Panc1 (cell line): ENCODE measurements around the gene CACNA1G.

ENCODE experiments used
- POLR2AphosphoS5 ChIP-seq: IDR thresholded peaks from 2 replicates; pipeline ENCODE4 v1.6.1; 2012; ENCODE audit warnings: mild to moderate bottlenecking, low read depth, low read length, moderate library complexity
- REST ChIP-seq, 2 experiments: IDR thresholded peaks; 2 replicates each; pipeline ENCODE4 v1.6.1; 2011 to 2012; ENCODE audit warnings: low read depth in 2 of 2, control low read depth in 1 of 2, low read length in 1 of 2, mild to moderate bottlenecking in 1 of 2, moderate library complexity in 1 of 2; ENCODE audit not compliant: insufficient read depth in 1 of 2
- SIN3A ChIP-seq: IDR thresholded peaks from 2 replicates; pipeline ENCODE4 v1.6.1; 2012; ENCODE audit warnings: low read depth, mild to moderate bottlenecking, low read length, moderate library complexity, borderline replicate concordance; ENCODE audit not compliant: insufficient read depth
- TCF7L2 ChIP-seq: IDR thresholded peaks from 2 replicates; pipeline ENCODE4 v1.6.1; 2011; ENCODE audit warnings: mild to moderate bottlenecking, low read depth, low read length, inconsistent platforms
- TF ChIP-seq, protein P1 (sequence below): fragments of 450-650 bp; IDR thresholded peaks from 2 replicates; pipeline ENCODE4 v1.5.1; 2017; ENCODE audit warnings: mild to moderate bottlenecking

- TF ChIP-seq, protein P1, sequence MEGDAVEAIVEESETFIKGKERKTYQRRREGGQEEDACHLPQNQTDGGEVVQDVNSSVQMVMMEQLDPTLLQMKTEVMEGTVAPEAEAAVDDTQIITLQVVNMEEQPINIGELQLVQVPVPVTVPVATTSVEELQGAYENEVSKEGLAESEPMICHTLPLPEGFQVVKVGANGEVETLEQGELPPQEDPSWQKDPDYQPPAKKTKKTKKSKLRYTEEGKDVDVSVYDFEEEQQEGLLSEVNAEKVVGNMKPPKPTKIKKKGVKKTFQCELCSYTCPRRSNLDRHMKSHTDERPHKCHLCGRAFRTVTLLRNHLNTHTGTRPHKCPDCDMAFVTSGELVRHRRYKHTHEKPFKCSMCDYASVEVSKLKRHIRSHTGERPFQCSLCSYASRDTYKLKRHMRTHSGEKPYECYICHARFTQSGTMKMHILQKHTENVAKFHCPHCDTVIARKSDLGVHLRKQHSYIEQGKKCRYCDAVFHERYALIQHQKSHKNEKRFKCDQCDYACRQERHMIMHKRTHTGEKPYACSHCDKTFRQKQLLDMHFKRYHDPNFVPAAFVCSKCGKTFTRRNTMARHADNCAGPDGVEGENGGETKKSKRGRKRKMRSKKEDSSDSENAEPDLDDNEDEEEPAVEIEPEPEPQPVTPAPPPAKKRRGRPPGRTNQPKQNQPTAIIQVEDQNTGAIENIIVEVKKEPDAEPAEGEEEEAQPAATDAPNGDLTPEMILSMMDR, result no peak
- TF ChIP-seq SIN3A (no peak), POLR2AphosphoS5 (no peak), TCF7L2 (no peak), REST (IDR thresholded peaks at IDR 0.05; ENCODE audit: insufficient read depth in 1 of 2, low read depth in 2 of 2, low read length in 1 of 2) (no peak)
Measured at GRCh38 chr17:50514936-50515702, 45.4 kb upstream of the CACNA1G start.
